OCI-LY7 (cell line): ENCODE measurements around the gene FAM184B. TPM values are rescaled to one million over a fixed set of nuclear protein-coding genes. Genes with fewer than 3 reads are reported as not detected.

Experiments used
- BruUV-seq: library from RNA; stranded (reverse); fragments of 400-500 nt; replicated peaks from 2 replicates; lab custom pipeline; 2021; lab: Mats Ljungman, UMichigan
- CTCF ChIA-PET: fragments of 300-600 bp; sonication (Branson Sonifier 250); formaldehyde crosslinking; loops from one replicate; lab custom pipeline; 2022; ENCODE audit warnings: antibody characterized with exemption; ENCODE audit not compliant: unreplicated experiment; lab: Charles Lee
- POLR2A ChIA-PET: fragments of 300-600 bp; sonication (Branson Sonifier 250); formaldehyde crosslinking; loops from one replicate; lab custom pipeline; 2022; ENCODE audit warnings: antibody characterized with exemption; lab: Charles Lee
- DNase-seq: peaks from one replicate; pipeline ENCODE4 v3.0.0-alpha.2; 2015; ENCODE audit warnings: low spot score
- H2AFZ ChIP-seq: fragments of 200-600 bp; sonication (generic), shearing (Covaris generic); 2 replicates; pipeline ENCODE4 v1.6.1; 2014; ENCODE audit warnings: mild to moderate bottlenecking, antibody characterized with exemption, low read length, moderate library complexity
- H3K27ac ChIP-seq: fragments of 200-600 bp; sonication (generic); 2 replicates; pipeline ENCODE4 v1.5.1; 2014; ENCODE audit warnings: mixed run types, low read depth, mild to moderate bottlenecking, moderate library complexity, low read length, inconsistent platforms; ENCODE audit not compliant: poor library complexity, severe bottlenecking
- H3K36me3 ChIP-seq: fragments of 200-600 bp; sonication (generic); 2 replicates; pipeline ENCODE4 v1.6.1; 2014; ENCODE audit warnings: mild to moderate bottlenecking, antibody characterized with exemption, low read length, moderate library complexity, mixed read lengths; ENCODE audit not compliant: insufficient read depth
- H3K4me1 ChIP-seq: fragments of 200-600 bp; sonication (generic); 2 replicates; pipeline ENCODE4 v1.5.1; 2014; ENCODE audit warnings: mild to moderate bottlenecking, low read length; ENCODE audit not compliant: insufficient read depth, poor library complexity, severe bottlenecking
- H3K4me2 ChIP-seq: fragments of 200-600 bp; sonication (generic); 2 replicates; pipeline ENCODE4 v1.6.1; 2014; ENCODE audit warnings: mild to moderate bottlenecking, low read length
- H3K4me3 ChIP-seq: fragments of 200-600 bp; sonication (generic); 2 replicates; pipeline ENCODE4 v1.5.1; 2014; ENCODE audit warnings: mild to moderate bottlenecking, low read depth, low read length; ENCODE audit not compliant: poor library complexity, severe bottlenecking
- H3K79me2 ChIP-seq: fragments of 200-600 bp; sonication (generic); 2 replicates; pipeline ENCODE4 v1.6.1; 2016; ENCODE audit warnings: low read depth, mild to moderate bottlenecking, low read length, moderate library complexity, mixed read lengths; ENCODE audit not compliant: insufficient read depth
- H3K9me2 ChIP-seq: fragments of 200-600 bp; sonication (generic); 2 replicates; pipeline ENCODE4 v1.6.1; 2016; ENCODE audit warnings: mild to moderate bottlenecking, low read length, mixed read lengths; ENCODE audit not compliant: insufficient read depth
- H3K9me3 ChIP-seq: fragments of 200-600 bp; sonication (generic); 2 replicates; pipeline ENCODE4 v1.6.1; 2014; ENCODE audit warnings: mild to moderate bottlenecking, mixed run types, low read length, mixed read lengths
- H4K20me1 ChIP-seq: fragments of 200-600 bp; sonication (generic); 2 replicates; pipeline ENCODE4 v1.6.1; 2014; ENCODE audit warnings: mild to moderate bottlenecking, antibody characterized with exemption, low read length, moderate library complexity, mixed read lengths; ENCODE audit not compliant: insufficient read depth
- CTCF ChIP-seq: fragments of 200-600 bp; sonication (generic); conservative IDR thresholded peaks from 2 replicates; pipeline ENCODE4 v1.5.1; 2014; ENCODE audit warnings: mild to moderate bottlenecking, antibody characterized with exemption, low read length, moderate library complexity, mixed read lengths
- EZH2phosphoT487 ChIP-seq: fragments of 200-600 bp; sonication (generic); IDR thresholded peaks from 2 replicates; pipeline ENCODE4 v1.6.1; 2018; ENCODE audit warnings: low read depth, borderline replicate concordance, mild to moderate bottlenecking, mixed run types, antibody characterized with exemption, low read length, moderate library complexity, mixed read lengths
- intact Hi-C: fragments of 100-400 bp; cut with micrococcal nuclease; formaldehyde crosslinking; loops from one replicate; pipeline ENCODE4 v1.10.0; 2022; ENCODE audit not compliant: unreplicated experiment
- total RNA-seq, 2 experiments: library from RNA; depleted of rRNA in 1 of 2; stranded (reverse); fragments of >200 nt in 1 of 2; shearing (Covaris generic) in 1 of 2; gene quantifications; 2 replicates each; pipeline ENCODE4 v1.2.3, GENCODE V29; 2014 to 2022

FAM184B gene
- total RNA-seq, 2 experiments from 2014 or later: not detected

- ChIA-PET CTCF (no interaction called here), POLR2A (no interaction called here)
- H3K27ac ChIP-seq: no peak overlapping the region
- no peaks in the 10 kb centered on the region for H3K9me2 ChIP-seq
- H3K4me2 ChIP-seq: no peak overlapping the region
- TF ChIP-seq EZH2phosphoT487: no peak
- no peak for TF ChIP-seq CTCF
- no peak overlapping the region for H3K4me3 ChIP-seq
- no peaks in the 10 kb centered on the region for H3K4me1 ChIP-seq
- no peak for DNase-seq
- H2AFZ ChIP-seq: no peak overlapping the region
- H3K36me3 ChIP-seq: peaks cover 100% of the 10 kb centered on the region
- intact Hi-C loops: no loop called here
- no peaks in the 10 kb centered on the region for H4K20me1 ChIP-seq
- no peaks in the 10 kb centered on the region for H3K9me3 ChIP-seq
- H3K79me2 ChIP-seq: peaks cover 4% of the 10 kb centered on the region; the same call in 1 of the 2 replicates
- no TSS peak for BruUV-seq
Observed at GRCh38 chr4:17624821-17625220, 156.6 kb downstream of the FAM184B start.

- POLR2A ChIA-PET: interaction anchor here (0.6 to 1.0 kb wide), 2 partner anchors 8 to 138 kb away, joined by 3 read pairs; no protein-coding TSS in a partner anchor
- CTCF ChIA-PET: no interaction called here
Observed at GRCh38 chr4:17623451-17624001, 157.9 kb downstream of the FAM184B start.

More at GRCh38 chr4:17623451-17624001, 157.9 kb downstream of the FAM184B start:
- peaks cover 7% of the 10 kb centered on the region for H3K4me1 ChIP-seq
- TF ChIP-seq EZH2phosphoT487: no peak
- no peak for TF ChIP-seq CTCF
- H3K9me3 ChIP-seq: no peaks in the 10 kb centered on the region
- BruUV-seq: no TSS peak
- H2AFZ ChIP-seq: no peak overlapping the region
- no peak overlapping the region for H3K27ac ChIP-seq
- H3K9me2 ChIP-seq: no peaks in the 10 kb centered on the region
- intact Hi-C loops: no loop called here
- H3K36me3 ChIP-seq: peaks cover 99% of the 10 kb centered on the region
- no peak for DNase-seq
- 0 out of 2 replicates have a peak, but pooled peaks cover 7% of the 10 kb centered on the region for H4K20me1 ChIP-seq
- H3K4me2 ChIP-seq: no peak overlapping the region
- peaks cover 15% of the 10 kb centered on the region for H3K79me2 ChIP-seq
- H3K4me3 ChIP-seq: no peak overlapping the region
